Esophagus squamous epithelium (tissue), 5 donors: Measurements from ENCODE around the gene CLECL1. TPM values are rescaled to one million over a fixed set of nuclear protein-coding genes. Genes with fewer than 3 reads are reported as not detected.

ENCODE experiments used
- DNase-seq: peaks from one replicate; lab custom pipeline; 2025; lab: John Stamatoyannopoulos, UW
- H3K27ac ChIP-seq, 4 donors: fragments of 200-600 bp; sonication (generic); one replicate each; pipeline ENCODE4 v1.5.1; 2016 to 2019; ENCODE audit warnings: mild to moderate bottlenecking in 1 of 4
- H3K27me3 ChIP-seq, 4 donors: fragments of 200-600 bp; sonication (generic); 1 replicate in 3 of 4; 2 replicates in 1 of 4; pipeline versions ENCODE4 v1.5.1 to v1.6.0; 2017 to 2021; ENCODE audit warnings: antibody characterized with exemption in 1 of 4
- H3K36me3 ChIP-seq, 3 donors: fragments of 200-600 bp; sonication (generic); one replicate each; pipeline ENCODE4 v1.5.1; 2016 to 2019
- H3K4me1 ChIP-seq, 3 donors: fragments of 200-600 bp; sonication (generic); one replicate each; pipeline ENCODE4 v1.5.1; 2017 to 2019
- H3K4me3 ChIP-seq, 4 donors: fragments of 200-600 bp; sonication (generic); 1 replicate in 3 of 4; 2 replicates in 1 of 4; pipeline ENCODE4 v1.5.1; 2016 to 2019; ENCODE audit warnings: mild to moderate bottlenecking in 2 of 4, moderate library complexity in 1 of 4
- H3K9me3 ChIP-seq, 3 donors: fragments of 200-600 bp; sonication (generic); one replicate each; pipeline ENCODE4 v1.5.1; 2016 to 2019
- POLR2A ChIP-seq, 4 donors: fragments of 450-650 bp; IDR thresholded peaks; one replicate each; pipeline ENCODE4 v1.6.1; 2017; ENCODE audit warnings: antibody characterized with exemption in 4 of 4, mild to moderate bottlenecking in 4 of 4, moderate library complexity in 3 of 4
- WGBS, 2 donors: methylation state at CpG; one replicate each; pipeline ENCODE4 v1.1.5; 2018; 5-methylcytosine and 5-hydroxymethylcytosine counted together
- intact Hi-C: fragments of 100-400 bp; cut with DNase I; formaldehyde crosslinking; loops from one replicate; pipeline ENCODE4 v1.15.0; 2022
- total RNA-seq, 4 donors: library from RNA; depleted of rRNA; stranded (reverse); fragments of >200 nt; gene quantifications; one replicate each; pipeline ENCODE4 v1.1.0, GENCODE V29; 2016
- TF ChIP-seq, protein P1 (sequence below), 6 experiments: fragments of 450-650 bp in 4 of 6; fragments of 200-600 bp in 2 of 6; sonication (generic) in 2 of 6; IDR thresholded peaks; one replicate each; pipeline ENCODE4 v1.5.1; 2016 to 2019; ENCODE audit warnings: antibody characterized with exemption in 6 of 6, mild to moderate bottlenecking in 4 of 6, moderate library complexity in 4 of 6
- donor health status: DM: yes; HTN: yes; CAD: no.

CLECL1 gene
- total RNA-seq, 4 donors from 2014 or later: 1.1 TPM; not detected in 3

DNA sequence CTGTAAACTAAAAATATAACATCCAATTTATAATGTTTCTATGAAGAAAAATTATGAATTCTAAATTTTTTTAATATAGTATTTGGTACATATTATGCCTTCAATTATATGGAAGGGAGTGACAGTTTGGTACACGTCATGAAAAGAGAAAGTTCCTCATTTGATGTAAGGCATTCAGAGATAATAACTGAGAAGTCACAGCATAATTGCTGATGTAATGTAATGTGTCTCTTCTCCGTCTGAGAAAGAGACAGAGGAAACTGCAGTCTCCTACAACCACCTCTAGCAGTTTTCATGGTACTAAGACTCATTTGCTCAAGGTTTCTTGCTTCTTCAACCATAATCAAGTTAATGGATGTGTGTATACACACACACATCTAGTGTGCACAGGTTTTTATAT lies 30.1 kb upstream of the CLECL1 start:
- TF ChIP-seq POLR2A (IDR thresholded peaks at IDR 0.05): no peak
- TF ChIP-seq, protein P1, sequence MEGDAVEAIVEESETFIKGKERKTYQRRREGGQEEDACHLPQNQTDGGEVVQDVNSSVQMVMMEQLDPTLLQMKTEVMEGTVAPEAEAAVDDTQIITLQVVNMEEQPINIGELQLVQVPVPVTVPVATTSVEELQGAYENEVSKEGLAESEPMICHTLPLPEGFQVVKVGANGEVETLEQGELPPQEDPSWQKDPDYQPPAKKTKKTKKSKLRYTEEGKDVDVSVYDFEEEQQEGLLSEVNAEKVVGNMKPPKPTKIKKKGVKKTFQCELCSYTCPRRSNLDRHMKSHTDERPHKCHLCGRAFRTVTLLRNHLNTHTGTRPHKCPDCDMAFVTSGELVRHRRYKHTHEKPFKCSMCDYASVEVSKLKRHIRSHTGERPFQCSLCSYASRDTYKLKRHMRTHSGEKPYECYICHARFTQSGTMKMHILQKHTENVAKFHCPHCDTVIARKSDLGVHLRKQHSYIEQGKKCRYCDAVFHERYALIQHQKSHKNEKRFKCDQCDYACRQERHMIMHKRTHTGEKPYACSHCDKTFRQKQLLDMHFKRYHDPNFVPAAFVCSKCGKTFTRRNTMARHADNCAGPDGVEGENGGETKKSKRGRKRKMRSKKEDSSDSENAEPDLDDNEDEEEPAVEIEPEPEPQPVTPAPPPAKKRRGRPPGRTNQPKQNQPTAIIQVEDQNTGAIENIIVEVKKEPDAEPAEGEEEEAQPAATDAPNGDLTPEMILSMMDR (IDR thresholded peaks at IDR 0.05): no peak
- intact Hi-C loops: no loop called here
- Histone ChIP-seq H3K4me1 (no peaks in the 10 kb centered on the region), H3K36me3 (no peaks in the 10 kb centered on the region), H3K27ac (no peak overlapping the region), H3K27me3 (no peaks in the 10 kb centered on the region), H3K9me3 (no peaks in the 10 kb centered on the region), H3K4me3 (no peak overlapping the region)
- DNase-seq: no peak
- WGBS, 2 donors: 58 to 74% methylated on average over 2 of the region's 2 CpGs

DNA sequence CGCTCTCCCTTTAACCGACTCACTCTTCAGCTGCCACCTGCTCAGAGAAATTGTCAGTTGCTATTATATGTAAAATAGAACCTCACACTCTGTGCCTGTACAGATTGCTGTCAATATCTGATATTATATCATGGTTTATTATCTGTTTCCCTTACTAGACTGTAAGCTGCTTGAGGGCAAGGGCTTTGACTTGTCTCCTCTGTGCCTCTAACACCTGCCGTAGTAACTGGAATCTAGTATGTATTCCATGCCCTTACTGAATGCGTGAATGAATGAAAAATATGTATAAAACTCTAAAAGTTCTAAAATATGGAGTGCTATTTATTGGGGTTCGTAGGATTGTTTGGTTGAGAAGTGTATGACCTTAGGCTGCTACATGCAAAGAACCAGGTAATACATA lies 29.5 kb upstream of the CLECL1 start:
- Histone ChIP-seq H3K9me3 (no peaks in the 10 kb centered on the region), H3K4me1 (no peaks in the 10 kb centered on the region), H3K27ac (peak overlapping the region in 2 of 4 donors; percentile 63 to 72), H3K4me3 (no peak overlapping the region), H3K27me3 (no peaks in the 10 kb centered on the region), H3K36me3 (no peaks in the 10 kb centered on the region)
- WGBS, 2 donors: 93 to 96% methylated on average over 5 of the region's 5 CpGs
- intact Hi-C loops: no loop called here
- no peak for DNase-seq
- TF ChIP-seq, protein P1 (IDR thresholded peaks at IDR 0.05): no peak
- TF ChIP-seq POLR2A (IDR thresholded peaks at IDR 0.05): no peak

DNA sequence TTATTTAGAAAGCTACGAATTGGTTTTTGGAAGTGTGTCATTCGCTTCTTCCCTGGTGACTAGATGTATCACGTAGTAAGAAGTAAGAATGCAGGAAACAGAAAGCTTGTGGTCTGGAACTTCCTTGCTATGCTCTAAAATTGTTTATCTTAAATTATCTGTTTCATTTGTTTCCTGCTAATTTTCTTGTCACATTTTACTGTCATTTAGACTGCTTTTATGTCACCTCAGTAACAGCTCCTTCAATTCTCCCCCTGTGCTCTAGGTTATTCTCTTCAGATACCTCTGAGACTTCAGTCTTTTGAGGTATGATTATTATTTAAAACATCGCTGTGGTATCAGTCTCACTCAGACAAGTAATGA lies 28.5 kb upstream of the CLECL1 start:
- H3K27ac ChIP-seq: peak overlapping the region in 3 of 4 donors; percentile 38 to 72 (median 63)
- WGBS, 2 donors: 36 to 60% methylated on average over 4 of the region's 4 CpGs
- intact Hi-C loops: no loop called here
- no peaks in the 10 kb centered on the region for H3K36me3 ChIP-seq
- TF ChIP-seq, protein P1 (IDR thresholded peaks at IDR 0.05): no peak
- TF ChIP-seq POLR2A (IDR thresholded peaks at IDR 0.05): peak in 1 of 4 donors; percentile 28
- H3K4me1 ChIP-seq: no peaks in the 10 kb centered on the region
- no peaks in the 10 kb centered on the region for H3K9me3 ChIP-seq
- no peak for DNase-seq
- H3K4me3 ChIP-seq: peak overlapping the region in 3 of 4 donors; percentile 12 to 50 (median 27)
- no peaks in the 10 kb centered on the region for H3K27me3 ChIP-seq

DNA sequence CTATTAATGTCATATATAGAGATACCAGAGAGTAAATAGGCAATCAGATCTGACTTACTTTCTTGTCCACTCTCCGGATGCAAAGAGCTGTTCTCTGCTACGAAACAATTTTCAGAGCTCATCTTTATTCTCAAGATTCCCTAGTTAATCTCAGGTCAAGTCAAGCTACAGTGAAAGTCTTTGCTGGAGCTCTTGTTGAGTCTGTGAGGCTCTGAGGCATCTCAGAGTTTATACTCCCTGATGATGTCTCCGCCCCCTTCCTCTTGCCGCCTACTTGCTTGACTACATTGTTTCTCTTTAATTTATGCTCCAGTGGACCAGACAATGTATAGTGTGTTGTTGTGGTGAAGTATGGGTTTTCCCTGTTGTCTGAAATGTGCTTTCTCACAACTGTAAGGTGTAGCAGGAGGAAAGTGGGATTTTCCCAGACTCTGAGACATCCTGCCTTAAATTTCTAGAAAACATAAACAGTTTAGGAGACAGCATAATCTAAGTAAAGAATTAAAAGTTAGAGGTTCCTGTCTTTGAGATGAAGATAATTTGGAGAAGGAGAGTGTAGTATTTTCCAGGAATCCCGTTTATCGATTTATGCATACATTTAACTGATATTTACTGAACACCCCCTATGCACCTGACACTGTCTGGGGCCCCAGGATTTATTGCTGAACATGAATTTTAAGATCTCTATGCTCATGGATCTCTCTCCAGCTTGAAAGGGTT lies 28.0 kb upstream of the CLECL1 start, which contains the start of gene CD69:
Gene CD69, minus strand, starts transcription at position 203 of the 720 bp plus-strand sequence. Its CDS starts 81 bp downstream, at position 122.
- intact Hi-C loops: no loop called here
- H3K36me3 ChIP-seq: no peaks in the 10 kb centered on the region
- H3K4me3 ChIP-seq: peak within 1 kb of the TSS in 3 of 4 donors; percentile 12 to 50 (median 27)

DNA sequence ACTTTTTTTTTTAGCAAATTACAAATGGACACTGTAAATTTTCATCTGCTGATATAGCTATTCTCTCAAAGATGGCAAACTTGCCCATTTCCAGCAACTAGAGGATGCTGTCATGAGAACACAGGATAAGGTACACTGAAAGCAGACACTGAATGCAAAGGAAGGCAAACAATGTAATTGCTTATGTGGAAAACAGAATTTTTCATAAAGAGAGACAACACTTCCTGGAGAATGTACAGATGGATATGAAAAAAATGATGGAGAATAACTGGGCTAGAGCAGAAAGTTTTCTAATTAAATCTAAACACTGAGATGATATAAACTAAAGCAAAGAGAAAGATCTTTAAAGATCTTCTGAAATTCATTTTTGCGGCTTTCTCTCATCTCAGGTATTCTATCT lies 27.2 kb upstream of the CLECL1 start:
- H3K27ac ChIP-seq: peak overlapping the region in 2 of 4 donors; percentile 49 to 72
- intact Hi-C loops: no loop called here
- DNase-seq: no peak
- H3K27me3 ChIP-seq: no peaks in the 10 kb centered on the region
- TF ChIP-seq POLR2A (IDR thresholded peaks at IDR 0.05): no peak
- TF ChIP-seq, protein P1 (IDR thresholded peaks at IDR 0.05): no peak
- no peaks in the 10 kb centered on the region for H3K36me3 ChIP-seq
- peak overlapping the region in 3 of 4 donors; percentile 12 to 50 (median 27) for H3K4me3 ChIP-seq
- H3K9me3 ChIP-seq: no peaks in the 10 kb centered on the region
- WGBS, 2 donors: 71 to 87% methylated on average over 1 of the region's 1 CpG
- no peaks in the 10 kb centered on the region for H3K4me1 ChIP-seq

More for the DNA sequence above, 28.0 kb upstream of the CLECL1 start, which contains the start of gene CD69:
- no peak for DNase-seq
- Histone ChIP-seq H3K9me3 (no peaks in the 10 kb centered on the region), H3K27me3 (no peaks in the 10 kb centered on the region), H3K4me1 (no peaks in the 10 kb centered on the region), H3K27ac (peak within 1 kb of the TSS; percentile 5 to 72 (median 50))
- TF ChIP-seq, protein P1 (IDR thresholded peaks at IDR 0.05): no peak
- TF ChIP-seq POLR2A (IDR thresholded peaks at IDR 0.05): peak in 3 of 4 donors; percentile 28 to 85 (median 84)
- WGBS, 2 donors: 45 to 68% methylated on average over 6 of the region's 6 CpGs
